HEK293 (cell line): Measurements from ENCODE around the gene NOXRED1.

Experiments
- GLIS2 ChIP-seq: fragments of 450-650 bp; formaldehyde crosslinking; IDR thresholded peaks from 2 replicates; pipeline ENCODE4 v1.5.1; 2016; ENCODE audit warnings: missing biosample characterization, missing genetic modification characterization
- HOXC10 ChIP-seq: sonication (generic); formaldehyde crosslinking; IDR thresholded peaks from 2 replicates; pipeline ENCODE4 v1.8.1; 2023; ENCODE audit warnings: mild to moderate bottlenecking, missing genetic modification reagents
- IKZF3 ChIP-seq: fragments of 450-650 bp; IDR thresholded peaks from 2 replicates; pipeline ENCODE4 v1.5.0; 2018; ENCODE audit warnings: missing biosample characterization, mild to moderate bottlenecking, missing genetic modification characterization, moderate library complexity
- MEIS1 ChIP-seq: sonication (generic); formaldehyde crosslinking; IDR thresholded peaks from 2 replicates; pipeline ENCODE4 v1.8.1; 2022; ENCODE audit warnings: missing genetic modification reagents, mild to moderate bottlenecking, borderline replicate concordance
- PRDM2 ChIP-seq: fragments of 450-650 bp; formaldehyde crosslinking; IDR thresholded peaks from 2 replicates; pipeline ENCODE4 v1.5.1; 2016; ENCODE audit warnings: missing biosample characterization, missing genetic modification characterization, borderline replicate concordance
- RBAK ChIP-seq: fragments of 450-650 bp; formaldehyde crosslinking; IDR thresholded peaks from 2 replicates; pipeline ENCODE4 v1.5.1; 2016; ENCODE audit warnings: missing biosample characterization, missing genetic modification characterization
- SETDB1 ChIP-seq: IDR thresholded peaks from one replicate; pipeline ENCODE4 v1.6.1; 2017; ENCODE audit warnings: mild to moderate bottlenecking, low read length, moderate library complexity, mixed read lengths; ENCODE audit not compliant: insufficient read length
- SP2 ChIP-seq: fragments of 450-650 bp; formaldehyde crosslinking; IDR thresholded peaks from 2 replicates; pipeline ENCODE4 v1.5.1; 2016; ENCODE audit warnings: missing biosample characterization, missing genetic modification characterization
- WT1 ChIP-seq: fragments of 450-650 bp; formaldehyde crosslinking; IDR thresholded peaks from 2 replicates; pipeline ENCODE4 v1.5.1; 2016; ENCODE audit warnings: missing biosample characterization, missing genetic modification characterization
- ZNF155 ChIP-seq: fragments of 450-650 bp; formaldehyde crosslinking; IDR thresholded peaks from 2 replicates; pipeline ENCODE4 v1.5.1; 2016; ENCODE audit warnings: missing biosample characterization, missing genetic modification characterization
- ZNF169 ChIP-seq: fragments of 450-650 bp; formaldehyde crosslinking; IDR thresholded peaks from 2 replicates; pipeline ENCODE4 v1.5.1; 2016; ENCODE audit warnings: missing biosample characterization, missing genetic modification characterization
- ZNF202 ChIP-seq: fragments of 450-650 bp; formaldehyde crosslinking; IDR thresholded peaks from 2 replicates; pipeline ENCODE4 v1.5.1; 2016; ENCODE audit warnings: missing biosample characterization, missing genetic modification characterization, borderline replicate concordance
- ZNF24 ChIP-seq: fragments of 450-650 bp; formaldehyde crosslinking; IDR thresholded peaks from 2 replicates; pipeline ENCODE4 v1.5.1; 2016; ENCODE audit warnings: missing biosample characterization, missing genetic modification characterization
- ZNF266 ChIP-seq: fragments of 450-650 bp; formaldehyde crosslinking; IDR thresholded peaks from 2 replicates; pipeline ENCODE4 v1.5.1; 2016; ENCODE audit warnings: missing biosample characterization, missing genetic modification characterization, low read depth
- ZNF280C ChIP-seq: fragments of 450-650 bp; formaldehyde crosslinking; IDR thresholded peaks from 2 replicates; pipeline ENCODE4 v1.5.1; 2016; ENCODE audit warnings: missing biosample characterization, missing genetic modification characterization
- ZNF335 ChIP-seq: fragments of 450-650 bp; formaldehyde crosslinking; conservative IDR thresholded peaks from 2 replicates; pipeline ENCODE4 v1.5.1; 2016; ENCODE audit warnings: missing biosample characterization, missing genetic modification characterization
- ZNF404 ChIP-seq: fragments of 450-650 bp; formaldehyde crosslinking; IDR thresholded peaks from 2 replicates; pipeline ENCODE4 v1.5.1; 2017; ENCODE audit warnings: missing biosample characterization, missing genetic modification characterization
- ZNF48 ChIP-seq: fragments of 450-650 bp; formaldehyde crosslinking; IDR thresholded peaks from 2 replicates; pipeline ENCODE4 v1.5.1; 2016; ENCODE audit warnings: missing biosample characterization, missing genetic modification characterization
- ZNF510 ChIP-seq: fragments of 450-650 bp; formaldehyde crosslinking; IDR thresholded peaks from 2 replicates; pipeline ENCODE4 v1.5.1; 2018; ENCODE audit warnings: mild to moderate bottlenecking, missing genetic modification characterization, missing biosample characterization; ENCODE audit not compliant: insufficient replicate concordance
- ZNF514 ChIP-seq: fragments of 450-650 bp; formaldehyde crosslinking; IDR thresholded peaks from 2 replicates; pipeline ENCODE4 v1.5.1; 2016; ENCODE audit warnings: missing biosample characterization, missing genetic modification characterization
- ZNF624 ChIP-seq: fragments of 450-650 bp; formaldehyde crosslinking; IDR thresholded peaks from 2 replicates; pipeline ENCODE4 v1.5.1; 2017; ENCODE audit warnings: missing biosample characterization, missing genetic modification characterization
- ZNF768 ChIP-seq: fragments of 450-650 bp; formaldehyde crosslinking; IDR thresholded peaks from 2 replicates; pipeline ENCODE4 v1.5.1; 2018; ENCODE audit warnings: missing biosample characterization, mild to moderate bottlenecking, missing genetic modification characterization
- TF ChIP-seq, protein P1 (sequence below): fragments of 450-650 bp; formaldehyde crosslinking; IDR thresholded peaks from 2 replicates; pipeline ENCODE4 v1.5.1; 2016; ENCODE audit warnings: missing biosample characterization, missing genetic modification characterization
- TF ChIP-seq, protein P2 (sequence below): fragments of 450-650 bp; formaldehyde crosslinking; IDR thresholded peaks from 2 replicates; pipeline ENCODE4 v1.5.1; 2016; ENCODE audit warnings: missing biosample characterization, missing genetic modification characterization
- TF ChIP-seq, protein P3 (sequence below): fragments of 450-650 bp; formaldehyde crosslinking; IDR thresholded peaks from 2 replicates; pipeline ENCODE4 v1.5.1; 2016; ENCODE audit warnings: missing biosample characterization, missing genetic modification characterization
- TF ChIP-seq, protein P4 (sequence below): fragments of 450-650 bp; formaldehyde crosslinking; optimal IDR thresholded peaks from 2 replicates; pipeline ENCODE3; 2016; ENCODE audit warnings: missing biosample characterization, mild to moderate bottlenecking, missing genetic modification characterization
- TF ChIP-seq, protein P5 (sequence below): fragments of 450-650 bp; formaldehyde crosslinking; IDR thresholded peaks from 2 replicates; pipeline ENCODE4 v1.5.1; 2016; ENCODE audit warnings: missing biosample characterization, missing genetic modification characterization

The NOXRED1 gene

GRCh38 chr14:77457522-77458248 is 34.4 kb upstream of the NOXRED1 start, which contains the start of the genes AHSA1 and VIPAS39 (continued):
- no peak for TF ChIP-seq PRDM2 (tag by site-specific recombination)
- TF ChIP-seq, protein P1, sequence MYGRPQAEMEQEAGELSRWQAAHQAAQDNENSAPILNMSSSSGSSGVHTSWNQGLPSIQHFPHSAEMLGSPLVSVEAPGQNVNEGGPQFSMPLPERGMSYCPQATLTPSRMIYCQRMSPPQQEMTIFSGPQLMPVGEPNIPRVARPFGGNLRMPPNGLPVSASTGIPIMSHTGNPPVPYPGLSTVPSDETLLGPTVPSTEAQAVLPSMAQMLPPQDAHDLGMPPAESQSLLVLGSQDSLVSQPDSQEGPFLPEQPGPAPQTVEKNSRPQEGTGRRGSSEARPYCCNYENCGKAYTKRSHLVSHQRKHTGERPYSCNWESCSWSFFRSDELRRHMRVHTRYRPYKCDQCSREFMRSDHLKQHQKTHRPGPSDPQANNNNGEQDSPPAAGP, result peak; percentile 16; the same call in 1 of the 2 replicates
- no peak for TF ChIP-seq ZNF624
- TF ChIP-seq, protein P2, sequence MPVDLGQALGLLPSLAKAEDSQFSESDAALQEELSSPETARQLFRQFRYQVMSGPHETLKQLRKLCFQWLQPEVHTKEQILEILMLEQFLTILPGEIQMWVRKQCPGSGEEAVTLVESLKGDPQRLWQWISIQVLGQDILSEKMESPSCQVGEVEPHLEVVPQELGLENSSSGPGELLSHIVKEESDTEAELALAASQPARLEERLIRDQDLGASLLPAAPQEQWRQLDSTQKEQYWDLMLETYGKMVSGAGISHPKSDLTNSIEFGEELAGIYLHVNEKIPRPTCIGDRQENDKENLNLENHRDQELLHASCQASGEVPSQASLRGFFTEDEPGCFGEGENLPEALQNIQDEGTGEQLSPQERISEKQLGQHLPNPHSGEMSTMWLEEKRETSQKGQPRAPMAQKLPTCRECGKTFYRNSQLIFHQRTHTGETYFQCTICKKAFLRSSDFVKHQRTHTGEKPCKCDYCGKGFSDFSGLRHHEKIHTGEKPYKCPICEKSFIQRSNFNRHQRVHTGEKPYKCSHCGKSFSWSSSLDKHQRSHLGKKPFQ (tag by site-specific recombination), result no peak
- no peak for TF ChIP-seq ZNF169 (tag by site-specific recombination)
- no peak for TF ChIP-seq SETDB1
- peak; percentile 87; the same call in 1 of the 2 replicates for TF ChIP-seq ZNF768
- no peak for TF ChIP-seq HOXC10 (CRISPR knock-in tag)
- TF ChIP-seq RBAK, result no peak
- TF ChIP-seq ZNF266, result no peak
- no peak for TF ChIP-seq MEIS1 (CRISPR knock-in tag)
- TF ChIP-seq GLIS2 (tag by site-specific recombination), result peak; percentile 74
- peak; percentile 100 for TF ChIP-seq ZNF335 (tag by site-specific recombination)
- no peak for TF ChIP-seq ZNF404 (tag by site-specific recombination)
- TF ChIP-seq IKZF3, result no peak
- TF ChIP-seq ZNF48 (tag by site-specific recombination), result no peak
- no peak for TF ChIP-seq ZNF202 (tag by site-specific recombination)
- no peak for TF ChIP-seq ZNF280C (tag by site-specific recombination)
- TF ChIP-seq ZNF510 (tag by site-specific recombination), result no peak
- TF ChIP-seq, protein P3, sequence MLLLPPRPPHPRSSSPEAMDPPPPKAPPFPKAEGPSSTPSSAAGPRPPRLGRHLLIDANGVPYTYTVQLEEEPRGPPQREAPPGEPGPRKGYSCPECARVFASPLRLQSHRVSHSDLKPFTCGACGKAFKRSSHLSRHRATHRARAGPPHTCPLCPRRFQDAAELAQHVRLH (tag by site-specific recombination), result peak; percentile 80
- no peak for TF ChIP-seq ZNF514 (tag by site-specific recombination)
- no peak; the same call in 1 of the 2 replicates for TF ChIP-seq WT1
- TF ChIP-seq, protein P4, sequence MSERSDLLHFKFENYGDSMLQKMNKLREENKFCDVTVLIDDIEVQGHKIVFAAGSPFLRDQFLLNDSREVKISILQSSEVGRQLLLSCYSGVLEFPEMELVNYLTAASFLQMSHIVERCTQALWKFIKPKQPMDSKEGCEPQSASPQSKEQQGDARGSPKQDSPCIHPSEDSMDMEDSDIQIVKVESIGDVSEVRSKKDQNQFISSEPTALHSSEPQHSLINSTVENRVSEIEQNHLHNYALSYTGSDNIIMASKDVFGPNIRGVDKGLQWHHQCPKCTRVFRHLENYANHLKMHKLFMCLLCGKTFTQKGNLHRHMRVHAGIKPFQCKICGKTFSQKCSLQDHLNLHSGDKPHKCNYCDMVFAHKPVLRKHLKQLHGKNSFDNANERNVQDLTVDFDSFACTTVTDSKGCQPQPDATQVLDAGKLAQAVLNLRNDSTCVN (tag by site-specific recombination), result peak; percentile 26
- TF ChIP-seq, protein P5, sequence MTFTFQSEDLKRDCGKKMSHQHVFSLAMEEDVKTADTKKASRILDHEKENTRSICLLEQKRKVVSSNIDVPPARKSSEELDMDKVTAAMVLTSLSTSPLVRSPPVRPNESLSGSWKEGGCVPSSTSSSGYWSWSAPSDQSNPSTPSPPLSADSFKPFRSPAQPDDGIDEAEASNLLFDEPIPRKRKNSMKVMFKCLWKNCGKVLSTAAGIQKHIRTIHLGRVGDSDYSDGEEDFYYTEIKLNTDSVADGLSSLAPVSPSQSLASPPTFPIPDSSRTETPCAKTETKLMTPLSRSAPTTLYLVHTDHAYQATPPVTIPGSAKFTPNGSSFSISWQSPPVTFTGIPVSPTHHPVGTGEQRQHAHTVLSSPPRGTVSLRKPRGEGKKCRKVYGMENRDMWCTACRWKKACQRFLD (tag by site-specific recombination), result no peak
- no peak for TF ChIP-seq ZNF155 (tag by site-specific recombination)
- peak; percentile 90 for TF ChIP-seq SP2 (tag by site-specific recombination)
- TF ChIP-seq ZNF24, result peak; percentile 11; the same call in 1 of the 2 replicates
